SK-N-MC (cell line): ENCODE data around the gene IMMP2L.

ENCODE experiments used
- EZH2 ChIP-seq: fragments of 200-600 bp; sonication (generic); IDR thresholded peaks from one replicate; pipeline ENCODE4 v1.6.1; 2017; ENCODE audit warnings: antibody characterized with exemption
- FOXP2 ChIP-seq: optimal IDR thresholded peaks from 2 replicates; pipeline ENCODE3; 2011; ENCODE audit warnings: mild to moderate bottlenecking, moderate library complexity; ENCODE audit not compliant: insufficient read depth; ENCODE audit errors: extremely low read length, control extremely low read depth
- POLR2AphosphoS5 ChIP-seq: IDR thresholded peaks from 2 replicates; pipeline ENCODE4 v1.6.1; 2012; ENCODE audit warnings: mild to moderate bottlenecking, low read depth, low read length, borderline replicate concordance

DNA sequence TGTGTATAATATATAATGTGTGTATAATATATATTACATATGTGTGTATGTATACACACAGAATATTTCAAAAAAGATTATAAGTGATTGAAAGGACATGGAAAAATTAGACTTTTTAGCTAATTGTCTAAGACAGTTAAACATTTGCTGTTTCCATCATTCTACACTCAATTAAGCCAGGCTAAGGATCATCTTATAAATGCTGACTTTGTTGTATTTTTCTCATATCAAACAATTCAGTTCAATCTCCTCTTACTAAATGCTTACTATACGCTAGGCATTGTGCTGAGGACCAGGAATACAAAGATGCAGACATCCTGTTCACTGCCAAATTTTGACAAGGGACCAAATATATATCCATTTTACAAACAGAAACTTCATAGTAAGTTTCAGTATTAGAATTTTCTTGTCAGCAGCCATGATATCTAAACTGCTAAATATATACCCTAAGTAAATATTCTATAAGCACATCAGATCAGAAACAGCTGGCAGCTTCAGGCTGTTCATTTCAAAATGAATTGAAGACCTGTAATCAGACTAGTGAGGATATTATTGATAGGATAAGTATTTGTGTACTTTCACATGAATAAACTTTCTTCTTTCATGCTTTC, 481.7 kb downstream of the IMMP2L start:
- TF ChIP-seq POLR2AphosphoS5 (no peak), EZH2 (no peak), FOXP2 (no peak)
